H1 (cell line): ENCODE results near the gene SORCS3.

Source experiments
- ATF3 ChIP-seq: IDR thresholded peaks from 2 replicates; pipeline ENCODE4 v1.6.1; 2011; ENCODE audit warnings: low read depth, mild to moderate bottlenecking, low read length; ENCODE audit not compliant: insufficient read depth
- BCL11A ChIP-seq, 2 experiments: IDR thresholded peaks; one replicate each; pipeline ENCODE4 v1.6.1; 2011; ENCODE audit warnings: low read depth in 2 of 2, low read length in 2 of 2, mild to moderate bottlenecking in 2 of 2
- BRCA1 ChIP-seq: IDR thresholded peaks from 2 replicates; pipeline ENCODE4 v1.6.1; 2012; ENCODE audit warnings: low read depth, low read length, improper control_type of control experiment
- CBX5 ChIP-seq: fragments of 300-800, 300-1000 bp; sonication (generic); IDR thresholded peaks from 2 replicates; pipeline ENCODE4 v1.7.1; 2016; ENCODE audit warnings: antibody characterized with exemption, low read length, low read depth
- CEBPB ChIP-seq: IDR thresholded peaks from 2 replicates; pipeline ENCODE4 v1.6.1; 2012; ENCODE audit warnings: low read depth, low read length
- EP300 ChIP-seq, 2 experiments: IDR thresholded peaks; 1 replicate in 1 of 2; 2 replicates in 1 of 2; pipeline ENCODE4 v1.6.1; 2011 to 2012; ENCODE audit warnings: low read depth in 2 of 2, low read length in 2 of 2, mild to moderate bottlenecking in 2 of 2, borderline replicate concordance in 1 of 2, inconsistent platforms in 1 of 2, moderate library complexity in 1 of 2
- KDM5A ChIP-seq: fragments of 200-600 bp; IDR thresholded peaks from 2 replicates; pipeline ENCODE4 v1.7.1; 2012; ENCODE audit warnings: mild to moderate bottlenecking, low read length, inconsistent platforms, mixed read lengths
- NANOG ChIP-seq: IDR thresholded peaks from 2 replicates; pipeline ENCODE4 v1.6.1; 2011; ENCODE audit warnings: low read length, low read depth, mild to moderate bottlenecking, inconsistent platforms; ENCODE audit not compliant: insufficient read depth, poor library complexity, severe bottlenecking
- POLR2A ChIP-seq, 2 experiments: IDR thresholded peaks; 1 replicate in 1 of 2; 2 replicates in 1 of 2; pipeline ENCODE4 v1.6.1; 2011; ENCODE audit warnings: low read depth in 2 of 2, low read length in 2 of 2, mild to moderate bottlenecking in 2 of 2; ENCODE audit errors: control extremely low read depth in 1 of 2
- POU5F1 ChIP-seq: IDR thresholded peaks from 2 replicates; pipeline ENCODE4 v1.6.1; 2011; ENCODE audit warnings: low read depth, mild to moderate bottlenecking, low read length, moderate library complexity
- RAD21 ChIP-seq, 2 experiments: IDR thresholded peaks in 1 of 2; conservative IDR thresholded peaks in 1 of 2; 2 replicates each; pipeline ENCODE4 v1.6.1; 2011; ENCODE audit warnings: low read depth in 2 of 2, low read length in 2 of 2, improper control_type of control experiment in 1 of 2, inconsistent platforms in 1 of 2, mild to moderate bottlenecking in 1 of 2, moderate library complexity in 1 of 2
- TF ChIP-seq, protein P1 (sequence below), 3 experiments: IDR thresholded peaks; 1 replicate in 2 of 3; 2 replicates in 1 of 3; pipeline versions ENCODE4 v1.5.1 to v1.6.1; 2011; ENCODE audit warnings: low read length in 3 of 3, mild to moderate bottlenecking in 3 of 3, inconsistent platforms in 2 of 3, low read depth in 1 of 3, moderate library complexity in 1 of 3; ENCODE audit not compliant: insufficient read depth in 1 of 3; ENCODE audit errors: control extremely low read depth in 1 of 3

- no peak for TF ChIP-seq POLR2A (IDR thresholded peaks at IDR 0.05; ENCODE audit: control extremely low read depth in 1 of 2, low read depth in 2 of 2, low read length in 2 of 2)
- no peak for TF ChIP-seq CEBPB
- TF ChIP-seq, protein P1, sequence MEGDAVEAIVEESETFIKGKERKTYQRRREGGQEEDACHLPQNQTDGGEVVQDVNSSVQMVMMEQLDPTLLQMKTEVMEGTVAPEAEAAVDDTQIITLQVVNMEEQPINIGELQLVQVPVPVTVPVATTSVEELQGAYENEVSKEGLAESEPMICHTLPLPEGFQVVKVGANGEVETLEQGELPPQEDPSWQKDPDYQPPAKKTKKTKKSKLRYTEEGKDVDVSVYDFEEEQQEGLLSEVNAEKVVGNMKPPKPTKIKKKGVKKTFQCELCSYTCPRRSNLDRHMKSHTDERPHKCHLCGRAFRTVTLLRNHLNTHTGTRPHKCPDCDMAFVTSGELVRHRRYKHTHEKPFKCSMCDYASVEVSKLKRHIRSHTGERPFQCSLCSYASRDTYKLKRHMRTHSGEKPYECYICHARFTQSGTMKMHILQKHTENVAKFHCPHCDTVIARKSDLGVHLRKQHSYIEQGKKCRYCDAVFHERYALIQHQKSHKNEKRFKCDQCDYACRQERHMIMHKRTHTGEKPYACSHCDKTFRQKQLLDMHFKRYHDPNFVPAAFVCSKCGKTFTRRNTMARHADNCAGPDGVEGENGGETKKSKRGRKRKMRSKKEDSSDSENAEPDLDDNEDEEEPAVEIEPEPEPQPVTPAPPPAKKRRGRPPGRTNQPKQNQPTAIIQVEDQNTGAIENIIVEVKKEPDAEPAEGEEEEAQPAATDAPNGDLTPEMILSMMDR (IDR thresholded peaks at IDR 0.05; ENCODE audit: control extremely low read depth in 1 of 3, insufficient read depth in 1 of 3, low read depth in 1 of 3, low read length in 3 of 3): no peak
- no peak for TF ChIP-seq EP300 (IDR thresholded peaks at IDR 0.05; ENCODE audit: borderline replicate concordance in 1 of 2, low read depth in 2 of 2, low read length in 2 of 2)
- no peak for TF ChIP-seq POU5F1
- no peak for TF ChIP-seq NANOG
- TF ChIP-seq KDM5A: no peak
- no peak for TF ChIP-seq ATF3
- TF ChIP-seq BCL11A (IDR thresholded peaks at IDR 0.05; ENCODE audit: low read depth in 2 of 2, low read length in 2 of 2): no peak
- TF ChIP-seq RAD21 (IDR thresholded peaks at IDR 0.05 in 1 of 2, conservative IDR thresholded peaks at IDR 0.05 in 1 of 2; ENCODE audit: low read depth in 2 of 2, low read length in 2 of 2): no peak
- TF ChIP-seq BRCA1: no peak
- TF ChIP-seq CBX5: no peak
Measured at GRCh38 chr10:105258036-105258673, 617.1 kb downstream of the SORCS3 start.
